Uterus (tissue), 4 donors: Measurements from ENCODE around the gene CFAP161. TPM values are rescaled to one million over a fixed set of nuclear protein-coding genes. Genes with fewer than 3 reads are reported as not detected.

Experiments used
- DNase-seq, 2 donors: peaks; one replicate each; pipeline ENCODE4 v3.0.0-alpha.2; 2019 to 2020
- H3K27ac ChIP-seq, 2 donors: fragments of 200-600 bp; sonication (generic); 1 replicate in 1 of 2; 2 replicates in 1 of 2; pipeline ENCODE4 v1.5.1; 2016 to 2018
- H3K27me3 ChIP-seq, 2 donors: fragments of 200-600 bp; sonication (generic); one replicate each; pipeline ENCODE4 v1.5.1; 2018 to 2019; ENCODE audit warnings: control low read depth in 1 of 2
- H3K36me3 ChIP-seq, 2 donors: fragments of 200-600 bp; sonication (generic); one replicate each; pipeline ENCODE4 v1.5.1; 2019; ENCODE audit warnings: control low read depth in 1 of 2
- H3K4me1 ChIP-seq, 2 donors: fragments of 200-600 bp; sonication (generic); one replicate each; pipeline ENCODE4 v1.5.1; 2018 to 2019; ENCODE audit warnings: control low read depth in 1 of 2
- H3K4me3 ChIP-seq, 2 donors: fragments of 200-600 bp; sonication (generic); 1 replicate in 1 of 2; 2 replicates in 1 of 2; pipeline ENCODE4 v1.5.1; 2018 to 2019; ENCODE audit warnings: mild to moderate bottlenecking in 1 of 2
- H3K9me3 ChIP-seq, 2 donors: fragments of 200-600 bp; sonication (generic); one replicate each; pipeline ENCODE4 v1.5.1; 2019; ENCODE audit warnings: control low read depth in 1 of 2
- POLR2A ChIP-seq, 2 donors: fragments of 450-650 bp; IDR thresholded peaks; one replicate each; pipeline ENCODE4 v1.6.1; 2016; ENCODE audit warnings: antibody characterized with exemption in 2 of 2, mild to moderate bottlenecking in 1 of 2, moderate library complexity in 1 of 2
- intact Hi-C: fragments of 100-400 bp; cut with DNase I; formaldehyde crosslinking; loops from one replicate; pipeline ENCODE4 v1.15.1; 2023; ENCODE audit warnings: low total_unique reads
- total RNA-seq, 4 donors: library from RNA; depleted of rRNA in 3 of 4; stranded (reverse); fragments of >200 nt in 3 of 4; gene quantifications; one replicate each; pipeline versions ENCODE4 v1.1.0 to v1.2.4, GENCODE V29; 2014 to 2023
- TF ChIP-seq, protein P1 (sequence below), 4 experiments: fragments of 200-600 bp in 2 of 4; fragments of 450-650 bp in 2 of 4; sonication (generic) in 2 of 4; IDR thresholded peaks; one replicate each; pipeline ENCODE4 v1.5.1; 2016 to 2019; ENCODE audit warnings: antibody characterized with exemption in 4 of 4, mild to moderate bottlenecking in 2 of 4, moderate library complexity in 1 of 4
- donor health status: DM: yes; HTN: yes; CAD: no.

Gene CFAP161
- total RNA-seq, 4 donors from 2014 or later: 2.8 to 3.3 TPM; not detected in 2

DNA sequence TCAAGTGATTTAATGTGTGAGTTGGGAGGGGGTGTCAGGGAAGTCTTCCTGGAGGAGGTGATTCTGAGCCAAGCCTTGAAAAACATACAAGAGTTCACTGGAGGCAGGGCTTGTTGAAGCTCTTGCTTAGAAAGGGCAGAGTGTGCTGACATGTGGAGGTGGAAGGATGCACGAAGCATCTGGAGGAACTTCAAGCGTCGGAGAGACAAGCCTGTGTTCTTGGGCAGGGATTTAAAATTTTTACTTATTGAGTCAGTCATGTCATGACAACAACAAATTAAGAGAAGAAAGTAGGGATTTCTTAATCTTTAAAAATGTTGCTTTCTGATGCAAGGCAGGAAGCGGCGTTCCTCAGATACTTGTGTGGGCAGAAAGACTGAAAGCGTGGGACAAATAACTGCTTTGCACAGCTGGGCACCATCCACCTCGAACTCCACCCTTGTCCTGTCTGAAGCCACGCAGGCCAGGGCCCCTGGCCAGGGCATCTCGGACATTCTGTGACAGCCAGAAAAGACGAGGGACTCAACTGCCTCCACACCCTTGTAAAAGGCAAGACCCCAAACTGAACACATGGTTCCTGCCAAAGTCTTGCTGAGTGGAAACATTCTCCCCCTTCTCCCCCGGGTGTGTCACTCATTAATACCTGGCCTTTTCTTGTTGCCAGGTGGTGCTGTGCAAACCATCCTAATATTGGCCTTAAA is 55.7 kb downstream of the CFAP161 start:
- H3K4me1 ChIP-seq: no peaks in the 10 kb centered on the region
- DNase-seq: peak; percentile 76 to 78
- intact Hi-C loops: no loop called here
- no peaks in the 10 kb centered on the region for H3K27me3 ChIP-seq
- no peak overlapping the region for H3K4me3 ChIP-seq
- H3K36me3 ChIP-seq: no peaks in the 10 kb centered on the region
- TF ChIP-seq, protein P1, sequence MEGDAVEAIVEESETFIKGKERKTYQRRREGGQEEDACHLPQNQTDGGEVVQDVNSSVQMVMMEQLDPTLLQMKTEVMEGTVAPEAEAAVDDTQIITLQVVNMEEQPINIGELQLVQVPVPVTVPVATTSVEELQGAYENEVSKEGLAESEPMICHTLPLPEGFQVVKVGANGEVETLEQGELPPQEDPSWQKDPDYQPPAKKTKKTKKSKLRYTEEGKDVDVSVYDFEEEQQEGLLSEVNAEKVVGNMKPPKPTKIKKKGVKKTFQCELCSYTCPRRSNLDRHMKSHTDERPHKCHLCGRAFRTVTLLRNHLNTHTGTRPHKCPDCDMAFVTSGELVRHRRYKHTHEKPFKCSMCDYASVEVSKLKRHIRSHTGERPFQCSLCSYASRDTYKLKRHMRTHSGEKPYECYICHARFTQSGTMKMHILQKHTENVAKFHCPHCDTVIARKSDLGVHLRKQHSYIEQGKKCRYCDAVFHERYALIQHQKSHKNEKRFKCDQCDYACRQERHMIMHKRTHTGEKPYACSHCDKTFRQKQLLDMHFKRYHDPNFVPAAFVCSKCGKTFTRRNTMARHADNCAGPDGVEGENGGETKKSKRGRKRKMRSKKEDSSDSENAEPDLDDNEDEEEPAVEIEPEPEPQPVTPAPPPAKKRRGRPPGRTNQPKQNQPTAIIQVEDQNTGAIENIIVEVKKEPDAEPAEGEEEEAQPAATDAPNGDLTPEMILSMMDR (IDR thresholded peaks at IDR 0.05): no peak
- TF ChIP-seq POLR2A (IDR thresholded peaks at IDR 0.05): no peak
- peak overlapping the region; percentile 77 to 80 for H3K27ac ChIP-seq
- H3K9me3 ChIP-seq: no peaks in the 10 kb centered on the region

DNA sequence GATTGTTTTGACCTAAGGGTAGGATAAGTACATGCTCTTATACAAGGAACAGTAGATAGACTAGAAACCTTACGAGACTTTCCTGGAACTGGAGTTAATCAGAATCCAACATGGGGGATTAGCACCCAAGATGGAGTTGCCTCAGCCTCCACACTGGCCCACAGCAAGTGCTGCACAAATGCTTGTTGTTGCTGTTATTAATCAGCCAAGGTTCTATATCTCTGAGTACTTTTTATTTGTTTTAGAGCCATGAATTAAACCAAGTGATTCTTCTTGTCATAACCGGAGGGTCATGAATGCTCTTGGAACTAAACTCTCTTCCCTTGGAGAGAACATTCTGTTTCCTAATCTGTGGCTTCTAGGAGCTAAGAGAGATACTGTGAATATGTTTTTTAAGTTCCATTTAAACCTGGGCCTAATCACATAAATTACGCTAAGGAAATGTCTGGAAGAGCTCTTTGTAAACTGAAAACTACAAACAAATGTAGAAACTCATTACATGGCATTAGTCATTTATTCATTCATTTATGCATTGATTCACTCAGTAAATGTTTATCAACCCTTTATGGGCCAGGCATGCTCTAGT is 56.9 kb downstream of the CFAP161 start:
- DNase-seq: no peak
- no peak for TF ChIP-seq POLR2A (IDR thresholded peaks at IDR 0.05)
- TF ChIP-seq, protein P1 (IDR thresholded peaks at IDR 0.05): no peak
- Histone ChIP-seq H3K9me3 (no peaks in the 10 kb centered on the region), H3K36me3 (no peaks in the 10 kb centered on the region), H3K4me1 (no peaks in the 10 kb centered on the region), H3K27ac (peak overlapping the region; percentile 80 to 87), H3K4me3 (no peak overlapping the region), H3K27me3 (no peaks in the 10 kb centered on the region)
- intact Hi-C loops: no loop called here

DNA sequence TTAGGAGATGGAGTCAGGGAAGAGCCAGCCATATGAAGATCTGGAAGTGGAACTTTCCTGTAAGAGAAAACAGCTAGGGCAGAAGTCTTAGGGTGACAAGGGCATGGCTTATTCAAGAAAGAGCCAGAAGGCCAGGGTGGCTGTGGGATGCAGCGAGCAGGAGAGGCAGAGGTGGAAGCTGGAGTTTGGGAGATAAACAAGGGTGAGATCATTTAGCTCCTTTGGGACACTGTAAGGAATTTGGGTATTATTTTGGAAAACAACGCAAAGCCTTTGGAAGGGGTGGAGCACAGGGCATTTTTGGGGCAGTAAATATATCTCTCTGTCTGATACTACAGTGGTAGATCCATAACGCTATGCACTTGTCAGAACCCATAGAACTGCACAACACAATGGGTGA is 57.6 kb downstream of the CFAP161 start:
- no peaks in the 10 kb centered on the region for H3K9me3 ChIP-seq
- no peaks in the 10 kb centered on the region for H3K27me3 ChIP-seq
- H3K27ac ChIP-seq: peak overlapping the region; percentile 80 to 87
- TF ChIP-seq POLR2A (IDR thresholded peaks at IDR 0.05): no peak
- TF ChIP-seq, protein P1 (IDR thresholded peaks at IDR 0.05): no peak
- no peak for DNase-seq
- no peaks in the 10 kb centered on the region for H3K36me3 ChIP-seq
- intact Hi-C loops: no loop called here
- no peak overlapping the region for H3K4me3 ChIP-seq
- no peaks in the 10 kb centered on the region for H3K4me1 ChIP-seq

DNA sequence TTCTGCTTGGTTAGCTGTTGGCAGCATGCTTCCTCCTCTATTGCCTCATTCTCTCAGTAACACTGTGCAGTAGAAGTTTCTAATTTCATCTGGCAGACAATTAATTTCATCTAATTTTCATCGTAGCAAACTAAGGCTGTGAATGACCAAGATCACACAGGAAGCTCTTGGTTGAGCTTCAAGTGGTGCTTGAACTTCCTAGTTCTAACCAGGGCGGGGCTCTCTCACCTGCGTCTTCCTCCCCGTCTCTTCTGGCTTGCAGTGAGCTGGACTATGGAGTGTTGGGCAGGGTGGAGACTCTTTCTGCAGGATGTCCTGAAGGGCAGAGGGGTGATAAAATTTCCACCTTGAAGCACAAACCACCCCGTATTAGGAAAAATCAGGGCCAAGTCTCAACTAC is 60.7 kb downstream of the CFAP161 start:
- H3K9me3 ChIP-seq: no peaks in the 10 kb centered on the region
- intact Hi-C loops: no loop called here
- no peak for DNase-seq
- no peaks in the 10 kb centered on the region for H3K27me3 ChIP-seq
- H3K36me3 ChIP-seq: no peaks in the 10 kb centered on the region
- no peak overlapping the region for H3K4me3 ChIP-seq
- H3K4me1 ChIP-seq: no peaks in the 10 kb centered on the region
- TF ChIP-seq, protein P1 (IDR thresholded peaks at IDR 0.05): no peak
- TF ChIP-seq POLR2A (IDR thresholded peaks at IDR 0.05): no peak
- H3K27ac ChIP-seq: no peak overlapping the region

DNA sequence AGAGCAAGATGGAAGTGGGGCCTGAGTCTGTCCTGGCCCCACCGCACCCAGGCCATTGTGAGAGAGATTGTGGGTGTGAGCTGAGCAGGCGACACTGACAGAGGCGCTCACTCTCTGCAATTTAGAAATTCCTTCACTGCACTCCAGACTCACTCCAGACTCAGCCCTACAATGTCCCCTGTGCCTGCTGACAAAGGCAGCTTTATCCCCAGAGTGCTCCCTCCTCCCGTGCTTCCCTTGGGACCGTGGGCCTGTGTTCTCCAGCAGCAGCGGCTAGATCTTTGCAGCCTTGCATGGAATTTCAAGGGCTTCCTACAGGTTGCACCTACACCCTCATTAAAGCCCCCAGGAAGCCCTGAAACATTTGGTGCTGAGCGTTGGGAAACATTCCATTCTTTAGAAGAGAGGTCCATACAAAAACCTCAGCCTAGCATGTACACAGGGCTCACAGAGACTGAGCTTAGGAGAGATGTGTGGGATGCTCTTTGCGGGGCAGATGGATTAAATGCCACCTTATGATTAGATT is 61.3 kb downstream of the CFAP161 start:
- no peaks in the 10 kb centered on the region for H3K9me3 ChIP-seq
- intact Hi-C loops: no loop called here
- H3K27ac ChIP-seq: no peak overlapping the region
- no peak overlapping the region for H3K4me3 ChIP-seq
- no peak for DNase-seq
- no peaks in the 10 kb centered on the region for H3K27me3 ChIP-seq
- no peaks in the 10 kb centered on the region for H3K4me1 ChIP-seq
- no peak for TF ChIP-seq POLR2A (IDR thresholded peaks at IDR 0.05)
- TF ChIP-seq, protein P1 (IDR thresholded peaks at IDR 0.05): no peak
- H3K36me3 ChIP-seq: no peaks in the 10 kb centered on the region
